GM12878 (cell line): ENCODE results near the gene TACSTD2. TPM values are rescaled to one million over a fixed set of nuclear protein-coding genes. Genes with fewer than 3 reads are reported as not detected.
A peak's percentile ranks its signal among the peaks of the same experiment; 100 is the strongest.

Source experiments
- BRCA1 ChIP-seq: IDR thresholded peaks from 2 replicates; pipeline ENCODE4 v1.6.1; 2011; ENCODE audit warnings: low read depth, low read length, improper control_type of control experiment
- CBFB ChIP-seq: IDR thresholded peaks from 2 replicates; pipeline ENCODE4 v1.6.1; 2016; ENCODE audit warnings: antibody characterized with exemption, low read depth
- CREB1 ChIP-seq: IDR thresholded peaks from 2 replicates; pipeline ENCODE4 v1.6.1; 2012; ENCODE audit warnings: low read depth, mild to moderate bottlenecking, inconsistent platforms
- ETV6 ChIP-seq, 2 experiments: fragments of 450-650 bp in 1 of 2; IDR thresholded peaks in 1 of 2; conservative IDR thresholded peaks in 1 of 2; 2 replicates each; pipeline ENCODE4 v1.6.1; 2014; ENCODE audit warnings: antibody characterized with exemption in 1 of 2, borderline replicate concordance in 1 of 2, low read depth in 1 of 2, mild to moderate bottlenecking in 1 of 2, moderate library complexity in 1 of 2
- HDAC6 ChIP-seq: fragments of 200-600 bp; sonication (generic); IDR thresholded peaks from one replicate; pipeline ENCODE4 v1.8.0; 2017; ENCODE audit warnings: antibody characterized with exemption; ENCODE audit not compliant: unreplicated experiment
- IKZF1 ChIP-seq: fragments of 450-650 bp; conservative IDR thresholded peaks from 2 replicates; pipeline ENCODE4 v1.6.1; 2017; ENCODE audit warnings: antibody characterized with exemption, mild to moderate bottlenecking
- KAT2A ChIP-seq: conservative IDR thresholded peaks from 2 replicates; pipeline ENCODE4 v1.6.1; 2011; ENCODE audit warnings: low read depth, low read length; ENCODE audit not compliant: control insufficient read depth
- NBN ChIP-seq: fragments of 450-650 bp; IDR thresholded peaks from 2 replicates; pipeline ENCODE4 v1.6.1; 2016
- PAX8 ChIP-seq: fragments of 450-650 bp; IDR thresholded peaks from 2 replicates; pipeline ENCODE4 v1.6.1; 2017; ENCODE audit warnings: mild to moderate bottlenecking, moderate library complexity
- RUNX3 ChIP-seq: IDR thresholded peaks from 2 replicates; pipeline ENCODE4 v1.6.1; 2012; ENCODE audit warnings: low read length, inconsistent platforms
- SMAD1 ChIP-seq: fragments of 450-650 bp; IDR thresholded peaks from 2 replicates; pipeline ENCODE4 v1.6.1; 2018; ENCODE audit warnings: mild to moderate bottlenecking, low read depth; ENCODE audit not compliant: partially characterized antibody
- SMAD5 ChIP-seq: IDR thresholded peaks from 2 replicates; pipeline ENCODE4 v1.6.1; 2016; ENCODE audit warnings: antibody characterized with exemption, low read depth
- SREBF2 ChIP-seq: IDR thresholded peaks from 2 replicates; pipeline ENCODE4 v1.6.1; 2012; ENCODE audit warnings: mild to moderate bottlenecking, low read length
- SUPT20H ChIP-seq: IDR thresholded peaks from 2 replicates; pipeline ENCODE4 v1.6.1; 2011; ENCODE audit warnings: low read depth, mild to moderate bottlenecking, low read length, moderate library complexity, borderline replicate concordance; ENCODE audit not compliant: control insufficient read depth
- TAF1 ChIP-seq: IDR thresholded peaks from 2 replicates; pipeline ENCODE4 v1.6.1; 2011; ENCODE audit warnings: mild to moderate bottlenecking, low read depth, low read length, borderline replicate concordance
- TARDBP ChIP-seq: IDR thresholded peaks from 2 replicates; pipeline ENCODE4 v1.6.1; 2016; ENCODE audit warnings: borderline replicate concordance
- TCF12 ChIP-seq: IDR thresholded peaks from 2 replicates; pipeline ENCODE4 v1.6.1; 2011; ENCODE audit warnings: low read depth, mild to moderate bottlenecking, low read length
- ZNF24 ChIP-seq: fragments of 450-650 bp; IDR thresholded peaks from 2 replicates; pipeline ENCODE4 v1.6.1; 2017; ENCODE audit warnings: antibody characterized with exemption, mild to moderate bottlenecking
- ZNF622 ChIP-seq: fragments of 450-650 bp; IDR thresholded peaks from 2 replicates; pipeline ENCODE4 v1.6.1; 2017; ENCODE audit warnings: mild to moderate bottlenecking, inconsistent platforms
- polyA plus RNA-seq, 11 experiments: library from polyadenylated mRNA; depleted of rRNA in 4 of 11; unstranded in 6 of 11; stranded (reverse) in 5 of 11; fragments of >200 nt; fragmentation: Nextera tagmentation in 4 of 11; fragmentation: Illumina TruSeq in 1 of 11; extraction: Ambion mirVana in 4 of 11; extraction: Trizol in 1 of 11; gene quantifications; 1 replicate in 1 of 11; 2 replicates in 10 of 11; pipeline versions ENCODE4 v1.2.1 to v1.2.3, GENCODE V29; 2011 to 2016; ENCODE audit warnings: inconsistent platforms in 2 of 11, missing spikeins in 2 of 11, low read depth in 1 of 11
- total RNA-seq, 4 experiments: library from RNA; depleted of rRNA in 3 of 4; stranded (reverse); fragments of >200 nt in 3 of 4; fragmentation: Illumina TruSeq in 1 of 4; extraction: Trizol in 1 of 4; gene quantifications; 2 replicates each; pipeline versions ENCODE4 v1.2.1 to v1.2.3, GENCODE V29; 2013 to 2021
- TF ChIP-seq, protein P1 (sequence below): fragments of 450-650 bp; IDR thresholded peaks from 2 replicates; pipeline ENCODE4 v1.6.1; 2016; ENCODE audit warnings: mild to moderate bottlenecking
- TF ChIP-seq, protein P2 (sequence below): IDR thresholded peaks from 2 replicates; pipeline ENCODE4 v1.6.1; 2011; ENCODE audit warnings: borderline replicate concordance, low read depth, mild to moderate bottlenecking, moderate library complexity, low read length; ENCODE audit not compliant: insufficient read depth, poor library complexity, severe bottlenecking
- TF ChIP-seq, protein P3 (sequence below): IDR thresholded peaks from 2 replicates; pipeline ENCODE4 v1.6.1; 2011; ENCODE audit warnings: mild to moderate bottlenecking, low read depth, low read length, moderate library complexity; ENCODE audit not compliant: insufficient replicate concordance
- TF ChIP-seq, protein P4 (sequence below): fragments of 450-650 bp; IDR thresholded peaks from 2 replicates; pipeline ENCODE4 v1.6.1; 2017; ENCODE audit warnings: borderline replicate concordance
- TF ChIP-seq, protein P5 (sequence below): fragments of 450-650 bp; IDR thresholded peaks from 2 replicates; pipeline ENCODE4 v1.6.1; 2016; ENCODE audit warnings: mild to moderate bottlenecking

TACSTD2 gene
- total and polyA plus RNA-seq, 10 of the 15 experiments (the other 5 are each of a cell fraction or from before 2014, with no cell fraction given): 0.56 to 9.4 (median 3.7) TPM

GRCh38 chr1:58584082-58584895 lies 7.2 kb upstream of the TACSTD2 start (continued):
- 0 out of 2 replicates have a peak, but pooled peaks have one; percentile 23 for TF ChIP-seq TCF12
- TF ChIP-seq HDAC6: no peak
- TF ChIP-seq, protein P1, sequence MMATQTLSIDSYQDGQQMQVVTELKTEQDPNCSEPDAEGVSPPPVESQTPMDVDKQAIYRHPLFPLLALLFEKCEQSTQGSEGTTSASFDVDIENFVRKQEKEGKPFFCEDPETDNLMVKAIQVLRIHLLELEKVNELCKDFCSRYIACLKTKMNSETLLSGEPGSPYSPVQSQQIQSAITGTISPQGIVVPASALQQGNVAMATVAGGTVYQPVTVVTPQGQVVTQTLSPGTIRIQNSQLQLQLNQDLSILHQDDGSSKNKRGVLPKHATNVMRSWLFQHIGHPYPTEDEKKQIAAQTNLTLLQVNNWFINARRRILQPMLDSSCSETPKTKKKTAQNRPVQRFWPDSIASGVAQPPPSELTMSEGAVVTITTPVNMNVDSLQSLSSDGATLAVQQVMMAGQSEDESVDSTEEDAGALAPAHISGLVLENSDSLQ: peak; percentile 86
- no peak for TF ChIP-seq NBN
- peak; percentile 43; the same call in 1 of the 2 replicates for TF ChIP-seq CREB1
- no peak for TF ChIP-seq PAX8
- TF ChIP-seq TARDBP: no peak
- TF ChIP-seq SMAD1: no peak
- no peak for TF ChIP-seq BRCA1
- TF ChIP-seq SMAD5: no peak
- TF ChIP-seq, protein P2, sequence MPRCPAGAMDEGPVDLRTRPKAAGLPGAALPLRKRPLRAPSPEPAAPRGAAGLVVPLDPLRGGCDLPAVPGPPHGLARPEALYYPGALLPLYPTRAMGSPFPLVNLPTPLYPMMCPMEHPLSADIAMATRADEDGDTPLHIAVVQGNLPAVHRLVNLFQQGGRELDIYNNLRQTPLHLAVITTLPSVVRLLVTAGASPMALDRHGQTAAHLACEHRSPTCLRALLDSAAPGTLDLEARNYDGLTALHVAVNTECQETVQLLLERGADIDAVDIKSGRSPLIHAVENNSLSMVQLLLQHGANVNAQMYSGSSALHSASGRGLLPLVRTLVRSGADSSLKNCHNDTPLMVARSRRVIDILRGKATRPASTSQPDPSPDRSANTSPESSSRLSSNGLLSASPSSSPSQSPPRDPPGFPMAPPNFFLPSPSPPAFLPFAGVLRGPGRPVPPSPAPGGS: no peak
- peak; percentile 96 for TF ChIP-seq RUNX3
- TF ChIP-seq ZNF24: no peak
- TF ChIP-seq IKZF1: peak; percentile 34
- TF ChIP-seq, protein P3, sequence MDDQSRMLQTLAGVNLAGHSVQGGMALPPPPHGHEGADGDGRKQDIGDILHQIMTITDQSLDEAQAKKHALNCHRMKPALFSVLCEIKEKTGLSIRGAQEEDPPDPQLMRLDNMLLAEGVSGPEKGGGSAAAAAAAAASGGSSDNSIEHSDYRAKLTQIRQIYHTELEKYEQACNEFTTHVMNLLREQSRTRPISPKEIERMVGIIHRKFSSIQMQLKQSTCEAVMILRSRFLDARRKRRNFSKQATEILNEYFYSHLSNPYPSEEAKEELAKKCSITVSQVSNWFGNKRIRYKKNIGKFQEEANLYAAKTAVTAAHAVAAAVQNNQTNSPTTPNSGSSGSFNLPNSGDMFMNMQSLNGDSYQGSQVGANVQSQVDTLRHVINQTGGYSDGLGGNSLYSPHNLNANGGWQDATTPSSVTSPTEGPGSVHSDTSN: no peak
- TF ChIP-seq TAF1: no peak
- TF ChIP-seq SREBF2: no peak
- no peak for TF ChIP-seq KAT2A
- peak in 1 of 2 experiments; percentile 46; a peak in 1 of 4 replicates for TF ChIP-seq ETV6 (conservative IDR thresholded peaks at IDR 0.05 in 1 of 2, IDR thresholded peaks at IDR 0.05 in 1 of 2; ENCODE audit: borderline replicate concordance in 1 of 2, low read depth in 1 of 2)
- peak; percentile 91 for TF ChIP-seq CBFB
- TF ChIP-seq, protein P4, sequence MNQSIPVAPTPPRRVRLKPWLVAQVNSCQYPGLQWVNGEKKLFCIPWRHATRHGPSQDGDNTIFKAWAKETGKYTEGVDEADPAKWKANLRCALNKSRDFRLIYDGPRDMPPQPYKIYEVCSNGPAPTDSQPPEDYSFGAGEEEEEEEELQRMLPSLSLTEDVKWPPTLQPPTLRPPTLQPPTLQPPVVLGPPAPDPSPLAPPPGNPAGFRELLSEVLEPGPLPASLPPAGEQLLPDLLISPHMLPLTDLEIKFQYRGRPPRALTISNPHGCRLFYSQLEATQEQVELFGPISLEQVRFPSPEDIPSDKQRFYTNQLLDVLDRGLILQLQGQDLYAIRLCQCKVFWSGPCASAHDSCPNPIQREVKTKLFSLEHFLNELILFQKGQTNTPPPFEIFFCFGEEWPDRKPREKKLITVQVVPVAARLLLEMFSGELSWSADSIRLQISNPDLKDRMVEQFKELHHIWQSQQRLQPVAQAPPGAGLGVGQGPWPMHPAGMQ: no peak
- TF ChIP-seq, protein P5, sequence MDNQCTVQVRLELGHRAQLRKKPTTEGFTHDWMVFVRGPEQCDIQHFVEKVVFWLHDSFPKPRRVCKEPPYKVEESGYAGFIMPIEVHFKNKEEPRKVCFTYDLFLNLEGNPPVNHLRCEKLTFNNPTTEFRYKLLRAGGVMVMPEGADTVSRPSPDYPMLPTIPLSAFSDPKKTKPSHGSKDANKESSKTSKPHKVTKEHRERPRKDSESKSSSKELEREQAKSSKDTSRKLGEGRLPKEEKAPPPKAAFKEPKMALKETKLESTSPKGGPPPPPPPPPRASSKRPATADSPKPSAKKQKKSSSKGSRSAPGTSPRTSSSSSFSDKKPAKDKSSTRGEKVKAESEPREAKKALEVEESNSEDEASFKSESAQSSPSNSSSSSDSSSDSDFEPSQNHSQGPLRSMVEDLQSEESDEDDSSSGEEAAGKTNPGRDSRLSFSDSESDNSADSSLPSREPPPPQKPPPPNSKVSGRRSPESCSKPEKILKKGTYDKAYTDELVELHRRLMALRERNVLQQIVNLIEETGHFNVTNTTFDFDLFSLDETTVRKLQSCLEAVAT: no peak
- TF ChIP-seq SUPT20H: no peak
- no peak for TF ChIP-seq ZNF622
